ENCODE results near the gene BEST1.

GRCh38 chr11:61924064-61924455 is 26.1 kb upstream of the BEST1 start:
- TF ChIP-seq GATA3 (IDR thresholded peaks at IDR 0.05; ENCODE audit: low read depth, low read length) (no peak), GATA2 (IDR thresholded peaks at IDR 0.05; ENCODE audit: low read depth, low read length) (no peak)

All from SH-SY5Y (cell line).